HG03521 (cell line): ENCODE results near the gene PEX5.
"Not testable (repeated sequence)": the region's sequence is repeated elsewhere in the genome, so short reads cannot be mapped to it uniquely, and the experiment has no call there.

Experiments
- ATAC-seq: cut with Tn5 transposase; IDR thresholded peaks from one replicate; pipeline ENCODE4 v1.9.1; 2021; ENCODE audit warnings: mild to moderate bottlenecking, moderate library complexity; ENCODE audit not compliant: unreplicated experiment

The PEX5 gene

DNA sequence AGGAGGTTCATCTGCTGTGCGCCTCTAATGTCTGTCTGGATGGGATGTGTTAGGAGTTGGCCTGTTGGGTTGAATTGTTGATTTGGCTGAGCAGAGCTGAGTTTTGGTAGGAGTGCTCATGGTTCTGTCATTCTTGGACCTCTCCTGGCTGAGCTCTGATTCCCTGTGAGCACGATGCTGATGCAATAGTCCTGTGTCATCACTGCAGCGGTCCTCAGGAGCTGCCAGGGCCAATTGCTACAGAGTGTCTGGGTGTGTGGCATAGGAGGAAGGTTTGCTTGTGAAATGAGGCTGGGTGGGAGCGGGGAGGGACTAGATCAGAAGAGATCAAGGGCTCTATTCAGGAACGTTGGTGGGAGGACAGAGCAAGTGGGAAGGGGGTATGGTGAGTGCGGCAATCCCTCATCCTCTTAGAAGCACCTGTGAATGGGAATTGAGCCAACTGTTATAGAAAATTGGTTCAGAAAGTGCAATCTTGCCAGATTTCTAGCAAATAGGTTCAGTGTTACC, 21.2 kb downstream of the PEX5 start:
- no peak for ATAC-seq

DNA sequence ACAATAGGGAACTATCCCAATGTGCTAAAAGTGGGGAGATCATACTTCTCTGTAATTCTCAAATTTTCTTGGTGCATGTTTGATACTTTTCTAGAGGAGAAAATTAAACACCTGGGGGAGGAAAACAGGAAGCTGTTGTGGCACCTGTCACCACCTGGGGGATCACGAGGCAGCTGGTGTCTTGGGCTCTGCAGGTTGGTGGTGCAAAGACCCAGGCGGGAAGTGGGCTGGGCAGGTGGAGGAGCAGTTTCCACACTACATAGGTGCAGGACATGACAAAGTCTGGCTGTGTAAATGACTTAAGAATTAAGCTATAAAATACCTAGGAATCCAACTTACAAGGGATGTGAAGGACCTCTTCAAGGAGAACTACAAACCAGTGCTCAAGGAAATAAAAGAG, 23.2 kb downstream of the PEX5 start:
- ATAC-seq: no peak

DNA sequence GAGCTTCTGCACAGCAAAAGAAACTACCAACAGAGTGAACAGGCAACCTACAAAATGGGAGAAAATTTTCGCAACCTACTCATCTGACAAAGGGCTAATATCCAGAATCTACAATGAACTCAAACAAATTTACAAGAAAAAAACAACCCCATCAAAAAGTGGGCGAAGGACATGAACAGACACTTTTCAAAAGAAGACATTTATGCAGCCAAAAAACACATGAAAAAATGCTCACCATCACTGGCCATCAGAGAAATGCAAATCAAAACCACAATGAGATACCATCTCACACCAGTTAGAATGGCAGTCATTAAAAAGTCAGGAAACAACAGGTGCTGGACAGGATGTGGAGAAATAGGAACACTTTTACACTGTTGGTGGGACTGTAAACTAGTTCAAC, 24.3 kb downstream of the PEX5 start:
- ATAC-seq: not testable (repeated sequence)

DNA sequence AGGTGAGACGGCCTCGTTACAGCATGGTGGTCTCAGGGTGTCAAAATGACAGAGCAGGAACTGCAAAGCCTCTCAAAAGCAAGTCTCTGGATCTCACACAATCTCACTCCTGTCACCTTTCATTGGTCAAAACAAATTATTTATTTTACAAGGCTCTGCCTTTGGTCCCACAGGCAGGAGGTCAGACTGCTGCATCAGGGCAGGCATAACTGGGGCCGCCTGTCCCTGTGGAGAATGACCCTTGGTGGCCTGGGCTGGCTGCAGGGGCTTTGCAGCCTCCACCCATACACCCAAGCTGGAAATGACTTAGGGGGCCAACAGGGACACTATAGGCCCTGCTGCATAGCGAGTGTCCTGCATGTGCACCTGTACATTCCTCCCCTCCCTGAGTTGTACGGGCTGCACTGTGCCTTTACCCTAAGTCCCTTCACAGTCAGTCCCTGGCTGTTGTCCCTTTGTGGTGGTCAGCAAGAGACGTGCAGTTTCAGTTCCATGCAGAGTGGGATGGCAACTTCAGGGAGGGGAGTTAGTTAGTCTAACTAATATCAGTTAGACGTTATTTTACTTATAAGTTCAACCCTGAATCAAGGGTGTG, 28.1 kb downstream of the PEX5 start:
- no peak for ATAC-seq

DNA sequence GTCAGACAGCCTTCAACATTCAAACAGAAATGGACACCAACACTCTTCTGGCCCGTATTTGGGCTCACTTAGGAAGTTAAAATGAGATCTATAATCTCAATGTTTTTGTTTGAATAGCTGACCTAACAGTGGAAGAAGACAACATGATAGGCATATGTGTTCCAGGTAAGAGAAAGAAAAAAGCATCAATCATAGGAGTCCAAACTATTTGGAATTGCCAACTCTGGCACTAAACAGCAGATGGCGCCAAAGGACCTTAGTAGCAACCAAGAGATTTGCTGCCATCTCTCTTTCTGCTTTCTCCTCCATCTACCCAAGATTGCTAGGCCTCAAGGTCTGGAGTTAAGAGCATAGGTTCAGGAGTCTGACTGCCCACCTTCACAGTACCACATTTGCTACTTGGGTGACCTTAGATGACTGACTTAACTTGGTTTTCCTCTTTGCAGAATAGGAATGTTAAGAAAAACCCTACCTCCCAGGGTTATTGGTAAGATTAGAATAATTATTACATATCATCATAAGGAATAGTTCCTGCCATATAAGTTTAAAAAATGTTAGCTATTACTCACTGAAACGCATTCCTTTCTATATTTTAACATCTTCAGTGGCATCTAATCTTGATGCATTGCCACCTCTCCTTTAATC, 30.2 kb downstream of the PEX5 start:
- ATAC-seq: no peak

DNA sequence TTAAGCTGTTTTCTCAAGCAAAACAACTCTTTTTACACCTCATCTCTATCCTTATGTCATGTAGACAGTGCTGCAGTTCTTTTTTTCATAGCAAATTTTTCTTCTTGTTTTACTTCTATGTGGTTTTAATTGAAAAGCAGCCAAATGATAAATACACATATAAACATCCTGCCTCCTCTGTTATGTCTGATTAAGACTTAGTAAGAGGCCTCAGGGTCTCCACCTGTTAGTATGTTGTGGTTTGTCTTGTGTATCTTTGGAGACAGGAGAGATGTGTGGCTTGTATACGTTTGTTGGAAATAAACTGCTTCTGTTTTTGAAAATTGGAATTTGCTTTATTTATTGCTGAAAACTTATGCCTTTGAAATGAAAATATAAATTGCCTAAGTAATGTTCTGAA, 32.0 kb downstream of the PEX5 start:
- ATAC-seq: no peak

DNA sequence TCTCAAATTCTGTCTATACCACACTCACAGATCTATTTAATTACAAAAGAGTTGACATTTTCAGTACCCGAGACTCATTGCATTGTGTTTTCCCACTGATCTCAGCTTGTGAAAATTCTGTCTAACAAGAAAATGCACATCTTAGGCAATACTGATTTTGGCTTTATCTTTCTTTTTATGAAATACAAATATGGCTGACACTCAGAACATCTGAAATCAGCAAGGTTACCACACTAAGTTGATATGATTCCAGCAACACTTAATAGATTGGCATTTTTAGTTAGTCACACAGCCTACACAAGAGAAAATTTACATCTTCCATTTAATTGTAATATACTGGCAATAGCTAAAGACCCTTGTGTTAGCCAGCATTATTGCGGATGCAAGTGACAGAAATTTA, 40.3 kb downstream of the PEX5 start:
- ATAC-seq: no peak

DNA sequence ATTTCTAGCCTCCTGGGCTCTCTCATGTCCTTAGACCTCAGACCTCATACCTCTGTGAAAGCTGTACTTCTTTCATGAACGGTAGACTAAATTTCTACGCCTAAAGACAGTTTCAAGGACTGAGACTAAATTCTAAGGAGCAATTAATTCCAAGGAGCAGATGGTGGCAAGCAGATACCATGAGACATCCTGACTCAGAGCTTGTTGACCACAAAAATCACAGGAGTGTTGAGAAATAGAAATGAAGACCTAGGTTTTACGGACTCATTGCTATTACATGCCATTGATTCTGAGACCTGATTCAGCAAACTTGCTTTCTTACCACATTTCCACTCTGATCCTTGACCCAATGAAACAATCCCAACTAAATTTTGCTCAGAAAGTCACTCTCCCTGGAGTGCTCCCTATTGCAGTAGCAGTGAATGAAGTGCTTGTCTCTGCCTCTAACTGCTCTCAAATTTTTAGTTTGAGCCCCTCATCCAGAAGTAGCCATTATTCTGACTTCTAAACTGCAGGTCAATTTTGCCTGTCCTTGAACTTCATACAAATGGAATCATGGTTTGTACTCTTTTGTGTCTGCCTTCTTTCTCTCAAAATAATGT, 52.0 kb downstream of the PEX5 start:
- ATAC-seq: no peak

DNA sequence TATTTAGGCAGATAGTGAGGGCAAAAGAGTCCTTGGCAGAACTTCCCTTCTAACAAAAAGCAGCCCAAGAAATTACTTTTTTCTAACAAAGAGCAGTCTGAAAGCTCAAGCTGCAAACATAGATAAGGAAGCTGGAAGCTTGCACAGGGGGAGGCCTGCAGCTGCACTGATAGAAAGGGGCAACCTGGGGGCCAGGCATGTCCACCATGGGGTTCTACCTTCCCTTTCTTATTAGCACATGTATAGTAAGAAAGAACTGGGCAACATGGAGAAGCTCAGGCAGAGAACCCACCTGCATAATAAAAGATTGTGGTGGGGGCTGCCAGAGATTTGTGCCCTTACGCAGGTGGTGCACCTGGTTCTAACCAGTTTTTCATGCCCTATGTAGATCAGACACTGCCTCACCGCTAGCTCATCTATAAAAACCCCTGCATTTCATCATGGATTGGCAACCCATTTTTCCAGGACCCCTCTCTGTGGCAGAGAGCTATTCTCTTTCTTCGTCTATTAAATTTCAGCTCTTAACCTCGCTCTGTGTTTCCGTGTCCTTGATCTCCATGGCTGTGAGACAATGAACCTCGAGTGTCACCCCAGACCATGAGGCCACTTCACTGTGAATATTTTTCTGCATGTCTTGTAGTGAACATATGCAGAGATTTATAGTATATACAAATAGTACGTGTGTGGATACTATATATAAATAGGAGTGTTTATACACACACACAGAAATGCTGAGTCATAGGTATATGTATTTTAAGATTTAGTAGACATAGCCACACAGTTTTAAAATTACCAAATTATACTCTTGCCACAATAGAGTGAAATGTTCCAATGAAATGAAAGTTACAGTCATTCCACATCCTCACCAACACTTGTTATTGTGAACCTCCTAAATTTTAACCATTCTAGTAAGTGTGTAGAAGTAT, 53.0 kb downstream of the PEX5 start:
- ATAC-seq: no peak

DNA sequence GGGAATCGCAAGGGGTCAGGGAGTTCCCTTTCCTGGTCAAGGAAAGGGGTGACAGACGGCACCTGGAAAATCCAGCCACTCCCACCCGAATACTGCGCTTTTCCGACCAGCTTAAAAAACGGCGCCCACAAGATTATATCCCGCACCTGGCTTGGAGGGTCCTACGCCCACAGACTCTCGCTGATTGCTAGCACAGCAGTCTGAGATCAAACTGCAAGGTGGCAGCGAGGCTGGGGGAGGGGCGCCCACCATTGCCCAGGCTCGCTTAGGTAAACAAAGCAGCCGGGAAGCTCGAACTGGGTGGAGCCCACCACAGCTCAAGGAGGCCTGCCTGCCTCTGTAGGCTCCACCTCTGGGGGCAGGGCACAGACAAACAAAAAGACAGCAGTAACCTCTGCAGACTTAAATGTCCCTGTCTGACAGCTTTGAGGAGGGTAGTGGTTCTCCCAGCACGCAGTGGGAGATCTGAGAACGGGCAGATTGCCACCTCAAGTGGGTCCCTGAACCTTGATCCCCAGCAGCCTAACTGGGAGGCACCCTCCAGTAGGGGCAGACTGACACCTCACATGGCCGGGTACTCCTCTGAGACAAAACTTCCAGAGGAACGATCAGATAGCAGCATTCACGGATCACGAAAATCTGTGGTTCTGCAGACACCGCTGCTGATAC, 62.0 kb downstream of the PEX5 start:
- not testable (repeated sequence) for ATAC-seq

DNA sequence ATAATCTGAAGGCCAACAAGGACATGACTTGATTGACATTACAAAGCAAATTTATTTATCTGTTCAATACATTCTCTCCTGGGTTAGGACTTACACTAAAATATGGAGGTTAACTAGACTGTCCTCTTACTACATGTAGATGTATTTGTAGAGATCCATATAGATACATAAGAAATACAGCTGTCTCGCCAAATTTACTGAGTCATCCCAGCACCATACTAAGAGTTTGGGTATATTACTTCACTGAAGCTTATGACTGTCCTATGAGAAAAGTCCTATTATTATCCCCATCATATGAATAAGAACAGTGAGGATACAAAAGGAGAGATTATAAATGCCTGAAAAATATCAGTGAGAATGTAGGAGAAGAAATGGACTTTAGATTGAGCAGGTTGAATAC, 69.6 kb downstream of the PEX5 start:
- ATAC-seq: no peak
